HUES48 (cell line): ENCODE measurements around the gene ARHGEF40.
"Not testable (repeated sequence)": the region's sequence is repeated elsewhere in the genome, so short reads cannot be mapped to it uniquely, and the experiment has no call there.

ENCODE experiments used
- H3K27ac ChIP-seq: one replicate; pipeline ENCODE4 v1.7.0; 2013; ENCODE audit warnings: low read depth, low read length, inconsistent platforms
- H3K27me3 ChIP-seq: 2 replicates; pipeline ENCODE4 v1.6.1; 2013; ENCODE audit warnings: mild to moderate bottlenecking, low read length; ENCODE audit not compliant: control insufficient read depth, insufficient read depth
- H3K36me3 ChIP-seq: 2 replicates; pipeline ENCODE4 v1.6.1; 2013; ENCODE audit warnings: low read length; ENCODE audit not compliant: control insufficient read depth, insufficient read depth
- H3K4me1 ChIP-seq: 2 replicates; pipeline ENCODE4 v1.6.1; 2013; ENCODE audit warnings: mild to moderate bottlenecking, low read length; ENCODE audit not compliant: control insufficient read depth, insufficient read depth
- H3K4me3 ChIP-seq: 2 replicates; pipeline ENCODE4 v1.5.1; 2013; ENCODE audit warnings: mild to moderate bottlenecking, low read depth, low read length
- H3K9ac ChIP-seq: 2 replicates; pipeline ENCODE4 v1.6.1; 2013; ENCODE audit warnings: mild to moderate bottlenecking, low read depth, low read length, moderate library complexity
- H3K9me3 ChIP-seq: 2 replicates; pipeline ENCODE4 v1.6.1; 2013; ENCODE audit warnings: low read length; ENCODE audit not compliant: control insufficient read depth, insufficient read depth

ARHGEF40 gene

DNA sequence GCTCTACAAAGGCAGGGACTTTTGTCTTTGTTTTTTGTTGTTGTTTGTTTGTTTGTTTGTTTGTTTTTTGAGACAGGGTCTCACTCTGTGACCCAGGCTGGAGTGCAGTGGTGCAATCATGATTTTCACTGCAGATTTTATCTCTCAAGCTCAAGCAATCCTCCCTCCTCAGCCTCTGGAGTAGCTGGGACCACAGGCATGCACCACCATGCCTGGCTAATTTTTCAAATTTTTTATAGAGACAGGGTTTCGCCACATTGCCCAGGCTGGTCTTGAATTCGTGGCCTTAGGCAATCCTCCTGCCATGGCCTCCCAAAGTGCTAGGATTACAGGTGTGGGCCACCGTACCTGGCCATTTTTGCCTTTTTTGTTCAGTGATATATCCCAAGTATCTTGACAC lies 29.2 kb upstream of the ARHGEF40 start:
- not testable (repeated sequence) for H3K4me3 ChIP-seq, H3K9ac ChIP-seq, H3K36me3 ChIP-seq, H3K9me3 ChIP-seq, H3K27ac ChIP-seq, H3K27me3 ChIP-seq
- peaks cover 16% of the 10 kb centered on the region for H3K4me1 ChIP-seq

- Histone ChIP-seq H3K4me3 (no peak within 1 kb of the TSS), H3K9ac (no peak within 1 kb of the TSS), H3K27me3 (no peaks in the 10 kb centered on the region), H3K9me3 (no peaks in the 10 kb centered on the region), H3K27ac (no peak within 1 kb of the TSS), H3K36me3 (no peaks in the 10 kb centered on the region), H3K4me1 (peaks cover 16% of the 10 kb centered on the region)
These were observed 28.2 kb upstream of the ARHGEF40 start, which contains the start of gene RNASE7 for GRCh38 chr14:21041676-21042433. Gene RNASE7 (plus strand): TSS chr14:21042362. CDS start chr14:21042993, 631 bp downstream.

DNA sequence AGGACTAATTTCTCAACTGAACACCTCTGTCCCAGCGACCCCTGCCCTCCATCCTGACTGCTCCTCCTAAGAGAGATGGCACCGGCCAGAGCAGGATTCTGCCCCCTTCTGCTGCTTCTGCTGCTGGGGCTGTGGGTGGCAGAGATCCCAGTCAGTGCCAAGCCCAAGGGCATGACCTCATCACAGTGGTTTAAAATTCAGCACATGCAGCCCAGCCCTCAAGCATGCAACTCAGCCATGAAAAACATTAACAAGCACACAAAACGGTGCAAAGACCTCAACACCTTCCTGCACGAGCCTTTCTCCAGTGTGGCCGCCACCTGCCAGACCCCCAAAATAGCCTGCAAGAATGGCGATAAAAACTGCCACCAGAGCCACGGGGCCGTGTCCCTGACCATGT lies 27.2 kb upstream of the ARHGEF40 start:
- no peak overlapping the region for H3K27ac ChIP-seq
- H3K9ac ChIP-seq, result no peak overlapping the region
- H3K36me3 ChIP-seq, result no peaks in the 10 kb centered on the region
- H3K27me3 ChIP-seq, result no peaks in the 10 kb centered on the region
- no peak overlapping the region for H3K4me3 ChIP-seq
- H3K9me3 ChIP-seq, result no peaks in the 10 kb centered on the region
- peaks cover 16% of the 10 kb centered on the region for H3K4me1 ChIP-seq

GRCh38 chr14:21043387-21043973 lies 26.6 kb upstream of the ARHGEF40 start:
- Histone ChIP-seq H3K9ac (no peak overlapping the region), H3K4me3 (no peak overlapping the region), H3K36me3 (no peaks in the 10 kb centered on the region), H3K27ac (no peak overlapping the region), H3K4me1 (peaks cover 15% of the 10 kb centered on the region), H3K9me3 (no peaks in the 10 kb centered on the region), H3K27me3 (no peaks in the 10 kb centered on the region)

DNA sequence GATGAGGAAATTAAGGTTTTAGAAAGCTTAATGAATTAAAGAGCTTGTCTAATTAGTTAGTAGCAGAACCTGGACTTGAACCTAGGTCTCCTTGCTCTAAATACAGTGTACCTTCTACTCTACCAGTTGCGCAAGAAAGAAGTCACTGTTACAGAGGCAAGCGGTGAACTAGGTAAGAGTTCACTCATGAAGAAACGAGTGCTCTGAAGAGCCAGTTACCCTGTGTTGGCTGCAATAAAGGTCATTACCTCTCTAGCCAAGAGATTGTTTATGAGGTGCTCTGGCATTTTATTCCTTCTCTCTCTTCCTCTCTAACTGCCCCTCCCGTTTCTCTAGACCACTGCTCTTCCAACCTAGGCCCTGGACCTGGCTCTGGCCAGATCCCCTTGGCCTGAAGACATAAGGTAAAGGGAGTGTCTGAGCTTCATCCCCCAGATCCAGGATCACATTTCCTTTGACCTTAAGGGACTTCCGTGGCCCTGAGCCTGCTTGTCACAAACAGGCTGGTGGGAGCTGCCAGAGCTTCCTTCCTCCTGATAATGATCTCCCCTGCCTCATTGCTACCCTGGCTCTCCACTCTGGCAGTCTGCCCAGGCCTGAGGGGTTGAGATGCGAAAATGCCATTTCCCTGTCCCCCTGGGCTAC lies 26.0 kb upstream of the ARHGEF40 start:
- H3K36me3 ChIP-seq, result no peaks in the 10 kb centered on the region
- no peak overlapping the region for H3K9ac ChIP-seq
- no peaks in the 10 kb centered on the region for H3K27me3 ChIP-seq
- no peak overlapping the region for H3K27ac ChIP-seq
- H3K4me3 ChIP-seq, result no peak overlapping the region
- H3K4me1 ChIP-seq, result peaks cover 9% of the 10 kb centered on the region
- no peaks in the 10 kb centered on the region for H3K9me3 ChIP-seq

DNA sequence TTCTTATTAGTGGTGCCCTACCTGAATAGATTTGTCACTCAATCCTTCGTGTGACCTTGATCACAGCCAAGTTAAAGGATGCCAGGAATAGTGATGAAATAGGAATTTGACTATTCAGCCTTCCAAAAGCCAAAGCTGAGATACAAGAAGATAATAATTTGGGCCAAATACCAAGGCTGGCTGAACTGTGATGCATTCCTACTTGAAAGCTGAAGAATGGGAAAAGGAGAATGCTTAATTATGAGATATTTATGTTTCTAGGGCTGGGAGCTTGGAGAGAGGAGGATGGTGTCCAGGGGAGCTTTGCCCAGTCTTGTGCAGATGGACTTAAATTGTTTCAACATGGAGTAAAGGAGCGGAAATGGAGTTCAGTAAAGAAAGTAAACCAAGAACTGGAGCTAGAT lies 22.7 kb upstream of the ARHGEF40 start:
- no peak overlapping the region for H3K4me3 ChIP-seq
- no peaks in the 10 kb centered on the region for H3K27me3 ChIP-seq
- H3K27ac ChIP-seq, result no peak overlapping the region
- H3K36me3 ChIP-seq, result no peaks in the 10 kb centered on the region
- no peak overlapping the region for H3K9ac ChIP-seq
- no peaks in the 10 kb centered on the region for H3K4me1 ChIP-seq
- no peaks in the 10 kb centered on the region for H3K9me3 ChIP-seq

DNA sequence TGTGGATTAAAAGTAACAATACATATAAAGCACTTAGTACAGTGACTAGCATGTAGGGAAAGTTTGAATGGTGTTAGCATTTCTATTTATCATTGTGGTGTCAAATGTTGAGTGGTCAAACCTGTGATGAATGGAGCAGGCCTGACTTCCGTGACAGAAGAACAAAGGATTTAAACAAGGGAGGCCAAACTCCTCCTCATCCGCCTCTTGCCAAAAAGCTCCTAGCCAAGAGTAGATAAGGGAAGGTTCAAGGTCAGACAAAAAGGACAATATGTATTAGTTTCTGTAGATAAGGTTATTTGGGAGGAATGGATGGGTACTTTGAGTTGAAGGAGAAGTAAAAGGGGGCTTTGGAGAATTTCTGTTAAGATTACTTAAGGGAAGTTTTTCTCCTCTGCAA lies 21.5 kb upstream of the ARHGEF40 start:
- no peaks in the 10 kb centered on the region for H3K9me3 ChIP-seq
- no peak overlapping the region for H3K27ac ChIP-seq
- no peaks in the 10 kb centered on the region for H3K27me3 ChIP-seq
- H3K4me3 ChIP-seq, result no peak overlapping the region
- H3K4me1 ChIP-seq, result no peaks in the 10 kb centered on the region
- no peaks in the 10 kb centered on the region for H3K36me3 ChIP-seq
- H3K9ac ChIP-seq, result no peak overlapping the region

GRCh38 chr14:21049271-21049673 lies 20.8 kb upstream of the ARHGEF40 start:
- H3K4me3 ChIP-seq, result no peak overlapping the region
- H3K4me1 ChIP-seq, result no peaks in the 10 kb centered on the region
- H3K9ac ChIP-seq, result no peak overlapping the region
- H3K27me3 ChIP-seq, result no peaks in the 10 kb centered on the region
- H3K27ac ChIP-seq, result no peak overlapping the region
- H3K9me3 ChIP-seq, result no peaks in the 10 kb centered on the region
- no peaks in the 10 kb centered on the region for H3K36me3 ChIP-seq

DNA sequence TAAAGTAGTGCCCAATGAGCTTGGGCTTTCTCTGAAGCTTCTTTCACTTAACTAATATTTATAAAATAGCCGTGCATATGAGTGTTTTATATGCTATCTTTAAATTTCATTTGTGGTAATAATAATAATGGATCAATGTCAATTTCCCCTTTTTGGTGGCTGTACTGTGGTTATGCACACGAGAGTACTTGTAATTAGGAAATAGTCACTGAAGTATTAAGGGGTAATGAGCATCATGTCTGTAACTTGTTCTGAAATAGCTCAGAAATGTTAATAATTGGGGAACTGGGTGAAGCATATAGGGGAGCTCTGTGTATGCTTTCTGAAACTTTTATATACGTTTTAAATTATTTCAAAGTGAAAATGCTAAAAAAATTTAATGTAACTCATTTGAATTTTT lies 19.5 kb upstream of the ARHGEF40 start:
- Histone ChIP-seq H3K4me3 (no peak overlapping the region), H3K9me3 (no peaks in the 10 kb centered on the region), H3K4me1 (0 out of 2 replicates have a peak, but pooled peaks cover 4% of the 10 kb centered on the region), H3K27me3 (no peaks in the 10 kb centered on the region), H3K27ac (no peak overlapping the region), H3K36me3 (no peaks in the 10 kb centered on the region), H3K9ac (no peak overlapping the region)

DNA sequence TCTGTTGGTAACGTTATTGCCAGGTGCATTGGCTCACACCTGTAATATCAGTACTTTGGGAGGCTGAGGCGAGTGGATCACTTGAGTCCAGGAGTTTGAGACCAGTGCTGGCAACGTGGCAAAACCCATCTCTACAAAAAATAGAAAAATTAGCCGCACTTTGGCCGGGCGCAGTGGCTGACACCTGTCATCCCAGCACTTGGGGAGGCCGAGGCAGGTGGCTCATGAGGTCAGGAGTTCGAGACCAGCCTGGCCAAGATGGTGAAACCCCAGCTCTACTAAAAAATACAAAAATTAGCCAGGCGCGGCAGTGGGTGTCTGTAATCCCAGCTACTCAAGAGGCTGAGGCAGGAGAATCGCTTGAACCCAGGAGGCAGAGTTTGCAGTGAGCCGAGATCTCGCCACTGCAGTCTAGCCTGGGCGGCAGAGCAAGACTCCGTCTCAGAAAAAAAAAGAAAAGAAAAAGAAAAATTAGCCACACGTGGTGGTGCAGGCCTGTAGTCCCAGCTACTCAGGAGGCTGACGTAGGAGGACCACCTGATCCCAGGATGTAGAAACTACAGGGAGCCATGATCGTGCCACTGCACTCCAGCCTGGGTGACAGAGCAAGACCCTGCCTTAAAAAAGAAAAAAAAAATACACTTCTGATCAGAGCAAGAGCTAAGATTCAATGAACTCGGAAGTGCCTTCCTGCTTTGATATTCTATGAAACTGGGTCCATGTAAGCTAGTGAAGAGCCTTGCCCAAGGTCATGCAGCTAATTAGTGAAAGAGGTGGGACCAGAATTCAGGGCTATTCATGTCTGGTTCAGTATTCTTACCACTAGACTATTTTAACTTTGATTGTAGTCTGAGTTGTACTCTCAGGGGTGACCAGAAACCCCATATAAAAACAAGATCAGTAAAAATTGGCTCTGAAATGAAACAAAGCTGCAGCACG lies 16.7 kb upstream of the ARHGEF40 start:
- Histone ChIP-seq H3K9ac (no peak overlapping the region), H3K4me3 (no peak overlapping the region), H3K27ac (no peak overlapping the region), H3K4me1 (peaks cover 9% of the 10 kb centered on the region), H3K27me3 (no peaks in the 10 kb centered on the region; the same call in 1 of the 2 replicates), H3K9me3 (no peaks in the 10 kb centered on the region), H3K36me3 (no peaks in the 10 kb centered on the region)
